ENCODE measurements around the gene PLXNA2. TPM values are rescaled to one million over a fixed set of nuclear protein-coding genes. Genes with fewer than 3 reads are reported as not detected.

The PLXNA2 gene
- total RNA-seq, 1 experiment from 2014 or later: 0.06 TPM

GRCh38 chr1:208230668-208231529 lies 13.3 kb downstream of the PLXNA2 start:
- no TSS peak for BruUV-seq (replicated peaks)
- H3K27ac ChIP-seq (ENCODE audit: low read depth, low read length, poor library complexity, severe bottlenecking): no peak overlapping the region
- TF ChIP-seq EZH2 (IDR thresholded peaks at IDR 0.05; ENCODE audit: borderline replicate concordance, low read depth, low read length, poor library complexity, severe bottlenecking) (no peak), CTCF (conservative IDR thresholded peaks at IDR 0.05; ENCODE audit: low read depth, low read length) (no peak)
- no peaks in the 10 kb centered on the region for H3K9me3 ChIP-seq (ENCODE audit: low read depth, low read length, poor library complexity, severe bottlenecking)
- intact Hi-C loops (cut with micrococcal nuclease; ENCODE audit: unreplicated experiment): no loop called here
- no peak for DNase-seq (ENCODE audit: low spot score)
- POLR2A ChIA-PET (ENCODE audit: low non-redundant PET): no interaction called here
- peaks cover 57% of the 10 kb centered on the region for H3K27me3 ChIP-seq (replicated peaks; ENCODE audit: insufficient read depth, low read depth, low read length, poor library complexity)
- no peaks in the 10 kb centered on the region for H3K4me1 ChIP-seq (ENCODE audit: insufficient read depth, low read length, poor library complexity, severe bottlenecking)
- CTCF ChIA-PET: no interaction called here
- H3K36me3 ChIP-seq (ENCODE audit: insufficient read depth, low read length, poor library complexity, severe bottlenecking): no peaks in the 10 kb centered on the region
- no peak overlapping the region for H3K4me3 ChIP-seq (ENCODE audit: low read depth, low read length, poor library complexity, severe bottlenecking)

- TF ChIP-seq CTCF (conservative IDR thresholded peaks at IDR 0.05; ENCODE audit: low read depth, low read length): no peak
- no peak for TF ChIP-seq EZH2 (IDR thresholded peaks at IDR 0.05; ENCODE audit: borderline replicate concordance, low read depth, low read length, poor library complexity, severe bottlenecking)
- Histone ChIP-seq H3K9me3 (ENCODE audit: low read depth, low read length, poor library complexity, severe bottlenecking) (no peaks in the 10 kb centered on the region), H3K4me3 (ENCODE audit: low read depth, low read length, poor library complexity, severe bottlenecking) (no peak overlapping the region), H3K4me1 (ENCODE audit: insufficient read depth, low read length, poor library complexity, severe bottlenecking) (no peaks in the 10 kb centered on the region), H3K27me3 (replicated peaks; ENCODE audit: insufficient read depth, low read depth, low read length, poor library complexity) (peaks cover 74% of the 10 kb centered on the region), H3K36me3 (ENCODE audit: insufficient read depth, low read length, poor library complexity, severe bottlenecking) (no peaks in the 10 kb centered on the region), H3K27ac (ENCODE audit: low read depth, low read length, poor library complexity, severe bottlenecking) (no peak overlapping the region)
- ChIA-PET POLR2A (ENCODE audit: low non-redundant PET) (no interaction called here), CTCF (no interaction called here)
- DNase-seq (ENCODE audit: low spot score): no peak
- BruUV-seq (replicated peaks): no TSS peak
- intact Hi-C loops (cut with micrococcal nuclease; ENCODE audit: unreplicated experiment): no loop called here
Observed at GRCh38 chr1:208228550-208228949, 15.6 kb downstream of the PLXNA2 start.

GRCh38 chr1:208228026-208228425 lies 16.2 kb downstream of the PLXNA2 start:
- BruUV-seq (replicated peaks): no TSS peak
- intact Hi-C loops (cut with micrococcal nuclease; ENCODE audit: unreplicated experiment): no loop called here
- no peak overlapping the region for H3K27ac ChIP-seq (ENCODE audit: low read depth, low read length, poor library complexity, severe bottlenecking)
- no peak for TF ChIP-seq CTCF (conservative IDR thresholded peaks at IDR 0.05; ENCODE audit: low read depth, low read length)
- TF ChIP-seq EZH2 (IDR thresholded peaks at IDR 0.05; ENCODE audit: borderline replicate concordance, low read depth, low read length, poor library complexity, severe bottlenecking): no peak
- no peak for DNase-seq (ENCODE audit: low spot score)
- H3K36me3 ChIP-seq (ENCODE audit: insufficient read depth, low read length, poor library complexity, severe bottlenecking): no peaks in the 10 kb centered on the region
- H3K4me3 ChIP-seq (ENCODE audit: low read depth, low read length, poor library complexity, severe bottlenecking): no peak overlapping the region
- no peaks in the 10 kb centered on the region for H3K4me1 ChIP-seq (ENCODE audit: insufficient read depth, low read length, poor library complexity, severe bottlenecking)
- H3K9me3 ChIP-seq (ENCODE audit: low read depth, low read length, poor library complexity, severe bottlenecking): no peaks in the 10 kb centered on the region
- H3K27me3 ChIP-seq (replicated peaks; ENCODE audit: insufficient read depth, low read depth, low read length, poor library complexity): peaks cover 77% of the 10 kb centered on the region
- ChIA-PET CTCF (no interaction called here), POLR2A (ENCODE audit: low non-redundant PET) (no interaction called here)
